Measurements from ENCODE around the gene SCGB1A1.
"Not testable (repeated sequence)": the region's sequence is repeated elsewhere in the genome, so short reads cannot be mapped to it uniquely, and the experiment has no call there.

SCGB1A1 gene

GRCh38 chr11:62446091-62446490 lies 27.3 kb downstream of the SCGB1A1 start:
- in situ Hi-C loops (cut with MboI; ENCODE audit: low sequenced_read_pairs), result no loop called here

DNA sequence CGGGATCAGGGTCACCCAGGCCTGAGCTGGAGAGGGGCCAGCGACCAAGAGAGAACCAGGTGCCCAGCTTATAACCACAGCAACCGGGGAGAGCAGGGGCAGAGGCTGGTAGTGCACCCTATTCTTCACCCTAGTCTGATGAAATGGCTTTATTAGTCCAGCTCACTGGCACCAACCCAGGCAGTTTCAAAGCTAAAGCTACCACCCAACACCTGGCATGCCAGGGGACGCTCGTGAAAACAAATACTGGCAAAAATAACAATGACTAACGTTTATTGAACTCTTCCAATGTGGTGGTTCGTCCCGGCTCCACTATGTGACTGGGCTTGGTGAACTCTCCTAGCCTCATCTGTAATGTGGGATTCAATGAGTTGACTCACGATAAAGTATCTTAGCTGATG lies 30.6 kb downstream of the SCGB1A1 start:
- in situ Hi-C loops (cut with MboI; ENCODE audit: low sequenced_read_pairs), result no loop called here

DNA sequence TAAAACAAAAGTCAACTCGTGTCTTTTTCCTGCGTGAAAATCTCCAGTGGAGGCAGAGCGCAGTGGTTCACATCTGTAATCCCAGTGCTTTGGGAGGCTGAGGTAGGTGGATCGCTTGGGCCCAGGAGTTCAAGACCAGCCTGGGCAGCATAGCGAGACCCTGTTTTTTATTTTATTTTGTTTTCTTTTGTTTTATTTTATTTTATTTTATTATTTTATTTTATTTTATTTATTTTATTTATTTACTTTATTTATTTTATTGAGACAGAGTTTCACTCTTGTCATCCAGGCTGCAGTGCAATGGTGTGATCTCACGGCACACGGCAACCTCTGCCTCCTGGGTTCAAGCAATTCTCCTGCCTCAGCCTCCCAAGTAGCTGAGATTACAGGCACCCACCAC lies 31.1 kb downstream of the SCGB1A1 start:
- in situ Hi-C loops (cut with MboI; ENCODE audit: low sequenced_read_pairs), result not testable (repeated sequence)

GRCh38 chr11:62450543-62451240 lies 31.9 kb downstream of the SCGB1A1 start:
- in situ Hi-C loops (cut with MboI; ENCODE audit: low sequenced_read_pairs), result no loop called here

GRCh38 chr11:62451241-62451621 lies 32.4 kb downstream of the SCGB1A1 start:
- in situ Hi-C loops (cut with MboI; ENCODE audit: low sequenced_read_pairs), result no loop called here

- in situ Hi-C loops (cut with MboI; ENCODE audit: low sequenced_read_pairs), result no loop called here
Measured at GRCh38 chr11:62452261-62452660, 33.4 kb downstream of the SCGB1A1 start.

DNA sequence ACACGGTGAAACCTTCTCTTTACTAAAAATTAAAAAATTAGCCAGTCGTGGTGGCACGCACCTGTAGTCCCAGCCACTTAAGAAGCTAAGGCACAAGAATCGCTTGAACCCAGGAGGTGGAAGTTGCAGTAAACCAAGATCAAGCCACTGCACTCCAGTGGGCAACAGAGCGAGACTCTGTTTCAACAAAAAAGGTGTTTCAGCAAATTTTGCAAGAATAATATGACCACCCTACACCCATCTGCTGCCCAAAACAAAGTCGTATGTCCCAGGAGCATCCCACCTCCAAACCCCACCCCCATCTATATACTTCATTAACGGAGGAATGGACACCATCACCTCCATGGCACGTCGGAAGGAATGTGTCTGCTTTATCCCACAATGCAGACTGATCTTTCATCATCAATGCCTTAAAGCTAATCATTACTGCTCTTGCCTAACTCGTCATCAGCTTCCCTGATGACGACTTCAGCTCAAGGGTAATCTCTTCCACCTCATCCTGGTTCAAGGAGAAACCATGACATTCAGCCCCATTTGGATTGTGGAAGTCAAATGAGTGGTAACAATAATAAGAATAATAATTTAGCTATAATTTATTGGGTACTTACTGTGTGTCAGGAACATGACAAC lies 34.1 kb downstream of the SCGB1A1 start:
- in situ Hi-C loops (cut with MboI; ENCODE audit: low sequenced_read_pairs), result no loop called here

GRCh38 chr11:62456630-62457029 lies 37.8 kb downstream of the SCGB1A1 start:
- in situ Hi-C loops (cut with MboI; ENCODE audit: low sequenced_read_pairs), result no loop called here

DNA sequence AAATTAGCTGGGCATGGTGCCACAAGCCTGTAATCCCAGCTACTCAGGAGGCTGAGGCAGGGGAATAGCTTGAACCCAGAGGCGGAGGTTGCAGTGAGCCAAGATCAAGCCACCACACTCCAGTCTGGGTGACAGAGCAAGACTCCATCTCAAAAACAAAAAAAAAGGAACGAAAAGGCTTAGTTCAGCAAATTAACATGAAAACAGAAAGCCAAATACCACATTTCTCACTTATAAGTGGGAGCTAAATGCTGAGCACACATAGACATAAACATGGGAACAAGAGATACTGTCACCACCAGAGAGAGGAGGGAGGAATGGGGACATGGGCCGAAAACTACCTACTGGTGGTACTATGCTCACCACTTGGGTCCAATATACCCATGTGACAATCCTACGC lies 38.6 kb downstream of the SCGB1A1 start:
- in situ Hi-C loops (cut with MboI; ENCODE audit: low sequenced_read_pairs), result no loop called here

- in situ Hi-C loops (cut with MboI; ENCODE audit: low sequenced_read_pairs), result no loop called here
Measured at GRCh38 chr11:62458212-62459002, 39.6 kb downstream of the SCGB1A1 start.

- in situ Hi-C loops (cut with MboI; ENCODE audit: low sequenced_read_pairs), result no loop called here
Measured at GRCh38 chr11:62459080-62459479, 40.2 kb downstream of the SCGB1A1 start.

GRCh38 chr11:62461740-62462507 lies 43.1 kb downstream of the SCGB1A1 start:
- in situ Hi-C loops (cut with MboI; ENCODE audit: low sequenced_read_pairs), result no loop called here

DNA sequence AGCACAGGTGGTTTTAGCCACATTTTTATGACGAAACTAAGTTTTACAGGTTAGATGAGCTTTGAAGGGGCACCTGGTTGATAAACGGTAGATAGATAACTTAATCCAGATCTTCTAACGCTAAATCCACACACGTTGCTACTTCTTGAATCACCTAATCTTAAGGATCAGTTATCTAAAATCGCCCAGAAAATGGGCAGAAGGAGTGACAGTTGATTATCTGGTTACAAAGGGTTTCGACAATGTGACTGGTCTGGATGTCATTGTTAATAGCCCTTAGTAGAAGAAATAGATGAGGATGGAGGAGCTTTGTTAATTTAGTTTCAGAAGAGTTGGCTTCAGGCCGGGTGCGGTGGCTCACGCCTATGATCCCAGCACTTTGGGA lies 43.7 kb downstream of the SCGB1A1 start:
- in situ Hi-C loops (cut with MboI; ENCODE audit: low sequenced_read_pairs), result no loop called here

DNA sequence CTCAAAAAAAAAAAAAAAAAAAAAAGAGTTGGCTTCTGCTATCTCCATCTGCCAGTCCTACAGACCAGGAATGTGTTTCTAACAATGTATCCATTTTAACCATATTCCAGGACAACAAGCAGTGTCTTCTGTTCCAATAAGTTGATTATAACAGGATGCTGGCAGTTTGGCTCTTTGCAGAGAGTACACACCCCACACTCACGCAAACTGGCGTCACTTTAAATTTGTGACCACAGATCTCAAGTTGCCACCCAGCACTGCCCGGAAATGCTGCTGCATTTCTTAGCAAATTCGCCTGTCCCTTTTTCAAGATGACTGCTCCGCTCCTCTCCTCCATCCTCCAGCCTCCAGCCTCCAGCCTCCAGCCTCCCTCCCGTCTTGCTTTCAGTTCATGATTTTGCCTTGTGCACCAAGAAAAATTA lies 44.3 kb downstream of the SCGB1A1 start:
- in situ Hi-C loops (cut with MboI; ENCODE audit: low sequenced_read_pairs), result no loop called here

- in situ Hi-C loops (cut with MboI; ENCODE audit: low sequenced_read_pairs), result no loop called here
Measured at GRCh38 chr11:62464655-62465054, 45.8 kb downstream of the SCGB1A1 start.

DNA sequence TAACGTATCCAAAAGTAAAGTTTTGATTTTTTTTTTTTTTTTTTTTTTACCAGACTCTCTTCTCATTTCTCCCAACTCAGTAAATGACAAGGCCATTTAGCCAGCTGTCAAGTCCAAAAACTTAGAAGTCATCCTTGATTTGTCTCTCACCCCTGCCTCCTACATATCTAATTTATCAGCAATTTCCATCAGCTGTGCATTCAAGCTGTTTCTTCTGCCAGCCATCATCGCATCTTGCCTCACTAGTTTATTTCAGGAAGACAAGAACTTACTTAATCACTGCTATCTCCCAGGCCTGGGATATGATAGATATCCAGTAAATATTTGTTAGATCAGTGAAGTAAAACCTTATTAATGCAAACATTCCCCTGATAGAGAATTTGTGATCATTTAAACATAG lies 47.6 kb downstream of the SCGB1A1 start:
- in situ Hi-C loops (cut with MboI; ENCODE audit: low sequenced_read_pairs), result no loop called here

DNA sequence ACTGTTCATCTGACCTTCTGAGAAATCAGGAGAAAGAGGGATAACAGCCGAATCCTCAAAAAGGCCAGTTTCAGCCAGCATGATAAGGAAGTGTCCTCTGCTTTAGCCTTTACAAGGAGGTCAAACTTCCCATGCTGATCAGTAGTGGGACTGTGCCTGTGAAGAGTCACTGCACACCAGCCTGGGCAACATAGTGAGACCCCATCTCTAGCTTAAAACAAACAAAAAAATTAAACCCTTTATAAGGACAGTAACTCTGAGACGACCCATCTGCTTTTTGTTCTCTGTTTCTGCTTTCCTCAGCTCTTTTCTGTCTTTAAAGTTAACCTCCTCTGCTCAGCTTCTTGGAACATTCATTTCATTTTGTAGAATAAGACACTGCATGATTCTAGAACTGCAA lies 49.7 kb downstream of the SCGB1A1 start:
- in situ Hi-C loops (cut with MboI; ENCODE audit: low sequenced_read_pairs), result no loop called here

- in situ Hi-C loops (cut with MboI; ENCODE audit: low sequenced_read_pairs), result no loop called here
Measured at GRCh38 chr11:62471603-62472002, 52.8 kb downstream of the SCGB1A1 start.

DNA sequence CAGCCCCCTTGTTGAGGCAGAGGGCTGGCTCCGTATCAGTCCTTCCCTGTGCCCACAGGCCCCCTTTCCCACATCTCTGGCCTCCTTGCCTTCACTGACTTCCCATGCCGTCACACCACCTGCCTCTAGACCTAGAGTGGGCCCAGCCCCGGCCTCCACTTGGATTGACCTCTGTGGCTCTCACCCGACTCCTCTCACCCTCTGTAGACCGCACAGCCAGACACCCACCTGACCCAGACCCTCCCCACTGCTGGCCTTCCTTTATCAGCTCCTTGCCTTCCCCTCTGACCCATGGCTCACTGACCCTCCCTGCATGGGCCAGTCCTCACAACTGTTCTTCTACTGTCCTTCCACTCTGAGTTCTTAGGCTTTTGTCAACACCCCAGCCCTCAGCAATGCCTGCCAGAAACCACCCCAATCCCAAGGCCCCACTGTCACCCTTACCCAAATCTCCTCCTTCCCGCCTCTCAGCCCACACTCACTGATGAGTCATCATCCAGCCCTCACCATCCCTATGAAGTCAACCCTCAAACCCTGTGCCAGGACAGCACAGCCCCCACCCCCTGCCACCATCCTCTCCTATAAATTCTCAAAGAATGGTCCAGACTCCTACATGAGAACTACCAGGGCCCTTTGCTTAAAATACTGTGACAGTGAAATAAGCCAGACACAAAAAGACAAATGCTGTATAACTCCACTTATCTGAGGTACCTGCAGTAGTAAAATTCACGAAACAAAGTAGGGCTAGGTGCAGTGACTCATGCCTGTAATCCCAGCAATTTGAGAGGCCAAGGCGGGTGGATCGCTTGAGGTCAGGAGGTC lies 53.4 kb downstream of the SCGB1A1 start:
- in situ Hi-C loops (cut with MboI; ENCODE audit: low sequenced_read_pairs), result no loop called here

Data from hTERT RPE-1 (cell line).